Left colon (tissue), 2 donors: ENCODE data around the gene SOCS1. TPM values are rescaled to one million over a fixed set of nuclear protein-coding genes. Genes with fewer than 3 reads are reported as not detected.

ENCODE experiments used
- ATAC-seq: fragments of 200-7000 bp; cut with Tn5 transposase; one replicate; pipeline ENCODE4 v1.9.1; 2020; ENCODE audit warnings: mild to moderate bottlenecking, moderate library complexity
- DNase-seq, 2 donors: peaks; one replicate each; pipeline ENCODE4 v3.0.0-alpha.2; 2020
- intact Hi-C, 2 donors: fragments of 100-400 bp; cut with DNase I in 1 of 2; cut with micrococcal nuclease in 1 of 2; formaldehyde crosslinking; loops; one replicate each; pipeline versions ENCODE4 v1.11.2 to v1.14.0; 2022; cut with DNase I, micrococcal nuclease
- total RNA-seq, 2 donors: library from RNA; stranded (reverse); fragmentation: NEBNext Ultra II Directional; extraction: Animal tissue kit (Norgen Biotek cat#: 25700); gene quantifications; one replicate each; pipeline ENCODE4 v1.2.1, GENCODE V29; 2021
- donor health status: DM: no; HTN: no; CAD: no.
- donor health status: DM: yes; HTN: yes; CAD: no.

SOCS1 gene
- total RNA-seq, 2 donors from 2014 or later = 4.7 to 4.9 TPM

DNA sequence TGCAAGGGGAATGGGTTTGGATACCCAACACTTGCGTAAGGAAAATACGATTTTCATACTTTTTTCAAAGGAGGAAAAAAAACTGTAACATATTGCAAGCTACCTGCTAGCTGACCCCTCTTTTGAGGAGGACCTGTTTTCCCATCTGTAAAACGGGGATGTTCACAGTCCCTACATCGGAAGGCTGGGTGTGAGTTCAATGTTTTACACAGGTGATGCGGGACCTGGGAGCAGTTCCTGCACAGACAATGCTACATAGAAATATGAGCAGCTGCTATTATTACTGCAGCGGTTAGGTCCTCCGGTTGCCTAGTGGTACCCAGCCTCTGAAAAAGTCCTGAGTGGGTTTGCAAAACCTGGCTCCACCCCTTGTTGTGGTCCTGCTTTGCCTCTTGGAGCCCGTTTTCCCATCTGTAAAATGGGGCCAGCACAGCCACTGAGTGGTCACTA lies 3.5 kb downstream of the SOCS1 start:
- ATAC-seq = no peak
- no peak for DNase-seq
- intact Hi-C loops = loop anchor here in 1 of 2 donors (10.0 kb wide), 1 partner anchor 278 kb away; no protein-coding TSS in a partner anchor

DNA sequence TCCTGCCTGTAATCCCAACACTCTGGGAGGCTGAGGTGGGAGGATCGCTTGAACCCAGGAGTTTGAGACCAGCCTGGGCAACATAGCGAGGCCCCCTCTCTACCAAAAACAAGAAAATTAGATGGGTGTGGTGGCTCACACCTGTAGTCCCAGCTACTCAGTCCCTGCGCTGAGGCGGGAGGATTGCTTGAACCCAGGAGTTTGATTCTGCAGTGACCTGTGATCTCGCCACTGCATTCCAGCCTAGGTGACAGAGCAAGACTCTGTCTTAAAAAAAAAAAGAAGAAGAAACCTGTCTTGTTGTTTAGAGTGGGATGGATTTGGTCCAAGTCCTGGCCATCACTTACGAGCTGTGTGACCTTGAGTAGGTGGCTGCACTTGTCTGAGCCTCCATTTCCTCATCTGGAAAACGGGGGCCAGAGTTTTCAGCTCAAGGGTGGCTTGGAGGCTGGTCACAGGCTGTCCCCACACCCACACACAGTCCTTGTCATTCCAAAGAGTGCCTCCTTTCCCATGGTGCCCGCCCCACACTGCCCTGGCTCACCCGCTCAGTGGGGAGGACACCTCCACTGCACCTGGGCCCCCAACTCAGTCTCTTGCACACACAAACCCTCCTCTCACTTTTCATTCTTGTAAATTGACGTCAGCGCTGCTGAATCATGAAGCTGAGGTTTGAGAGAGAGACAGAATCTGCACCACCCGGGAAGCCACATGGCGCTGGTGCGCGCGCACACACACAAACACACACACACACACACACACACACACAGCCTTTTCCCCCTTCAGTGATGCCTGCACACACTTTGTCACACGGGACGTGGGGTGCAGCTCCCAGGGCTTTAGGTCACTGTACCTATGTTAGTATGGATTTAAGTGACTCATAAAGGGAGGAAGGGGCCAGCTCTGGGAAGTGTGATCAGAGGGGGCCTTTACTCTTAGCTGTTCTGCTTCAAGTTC lies 4.2 kb downstream of the SOCS1 start:
- no peak for DNase-seq
- intact Hi-C loops = loop anchor here in 1 of 2 donors (10.0 kb wide), 1 partner anchor 277 kb away; no protein-coding TSS in a partner anchor
- ATAC-seq = no peak

DNA sequence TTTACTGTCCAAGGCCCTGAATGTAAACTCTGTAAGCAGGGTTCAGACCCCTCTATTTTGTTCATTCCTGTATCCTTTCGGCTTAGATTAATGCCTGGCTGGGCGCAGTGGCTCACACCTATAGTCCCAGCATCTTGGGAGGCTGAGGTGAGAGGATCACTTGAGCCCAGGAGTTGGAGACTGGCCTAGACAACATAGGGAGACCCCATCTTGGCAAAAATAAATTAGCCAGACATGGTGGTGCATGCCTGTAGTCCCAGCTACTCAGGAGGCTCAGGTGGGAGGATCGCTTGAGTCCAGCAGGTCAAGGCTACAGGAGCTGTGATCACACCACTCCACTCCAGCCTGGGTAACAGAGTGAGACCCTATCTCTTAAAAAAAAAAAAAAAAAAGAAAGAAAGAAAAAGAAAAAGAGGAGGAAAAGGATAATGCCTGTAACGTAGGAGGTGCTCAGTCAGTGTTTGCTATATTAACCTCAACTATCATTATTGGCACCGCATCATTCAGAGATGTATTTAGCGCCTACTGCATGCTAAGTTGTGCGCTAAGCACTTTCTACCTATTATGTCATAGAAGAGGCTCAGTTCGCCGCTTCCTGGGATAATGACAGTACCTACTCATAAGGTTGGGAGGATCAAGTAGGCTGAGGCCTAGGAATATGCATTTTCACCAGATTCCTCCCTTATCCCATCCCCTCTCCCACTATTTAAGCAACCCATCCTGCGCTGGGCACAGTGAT lies 5.0 kb downstream of the SOCS1 start:
- ATAC-seq (no peak), DNase-seq (no peak)
- intact Hi-C loops = loop anchor here in 1 of 2 donors (10.0 kb wide), 1 partner anchor 276 kb away; no protein-coding TSS in a partner anchor

DNA sequence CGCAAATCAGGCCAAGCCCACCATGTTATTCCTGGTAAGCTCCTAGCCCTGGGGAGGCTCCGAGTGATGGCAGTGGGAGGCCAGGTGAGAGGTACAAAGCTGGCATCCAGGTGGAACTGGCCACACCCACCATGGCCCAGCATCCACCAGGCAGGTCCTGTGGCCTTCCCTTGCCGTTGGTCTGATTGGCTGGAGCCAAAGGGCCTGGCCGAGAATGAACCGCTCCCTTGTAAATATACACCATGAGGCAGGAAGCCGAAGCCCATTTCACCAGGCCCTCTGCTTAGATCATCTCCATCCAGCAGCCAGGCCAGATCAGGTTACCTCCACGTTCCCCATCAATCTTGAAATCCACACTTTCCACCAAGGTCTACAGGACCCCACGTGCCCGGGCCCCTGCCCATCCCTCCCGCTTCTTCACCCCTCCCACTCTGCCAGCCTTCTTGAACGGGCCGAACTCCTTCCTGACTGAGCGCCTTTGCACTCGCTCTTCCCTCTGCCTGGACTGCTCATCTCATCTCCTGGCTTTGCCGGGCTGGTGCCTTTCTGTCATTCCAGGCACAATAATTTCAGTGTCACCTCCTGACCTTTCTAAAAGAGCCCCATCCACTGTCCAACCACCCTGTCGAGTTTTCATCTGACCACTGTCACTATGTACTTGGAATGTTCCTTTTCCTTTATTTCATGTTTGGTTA lies 5.8 kb downstream of the SOCS1 start:
- DNase-seq (no peak), ATAC-seq (peak; percentile 40)
- intact Hi-C loops = loop anchor here in 1 of 2 donors (10.0 kb wide), 1 partner anchor 275 kb away; no protein-coding TSS in a partner anchor

DNA sequence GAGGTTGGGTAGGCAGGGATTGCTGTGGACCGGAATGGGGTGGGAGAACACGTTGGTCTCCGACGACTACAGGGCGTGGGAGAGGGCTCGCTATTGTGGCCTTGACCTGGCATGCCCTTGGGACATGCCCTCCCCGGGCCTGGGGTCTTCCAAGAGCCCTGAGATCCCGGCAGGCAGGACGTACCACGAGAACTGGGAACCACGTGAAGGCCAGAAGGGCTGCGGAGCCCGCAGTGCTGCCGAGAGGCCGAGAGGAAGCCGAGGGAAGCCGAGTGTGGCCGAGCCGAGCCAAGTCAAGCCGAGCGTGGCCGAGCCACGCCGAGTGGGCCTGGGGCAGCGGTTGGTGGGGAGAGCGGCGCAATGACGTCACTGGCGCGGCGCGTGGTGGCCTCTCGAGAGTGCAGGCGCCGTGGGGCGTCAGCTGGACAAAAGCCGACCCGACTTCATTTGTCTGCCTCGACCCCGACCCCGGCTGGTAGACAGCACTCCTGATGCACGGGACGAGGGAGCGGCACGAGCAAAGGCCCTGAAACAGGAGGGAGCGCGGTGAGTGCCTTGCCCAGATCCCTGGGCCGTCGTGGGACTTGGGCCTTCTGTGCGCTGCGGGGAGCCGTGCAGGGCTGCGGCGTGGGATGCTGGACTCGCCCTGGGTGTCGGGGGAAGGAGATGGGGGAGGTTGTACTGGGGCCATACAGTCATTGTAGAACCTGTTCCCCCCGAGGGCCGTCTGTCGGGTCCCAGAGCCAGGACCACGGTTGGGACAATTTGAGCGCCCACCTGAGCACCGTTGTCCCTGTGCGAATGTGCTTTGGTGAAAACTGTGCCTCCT lies 6.6 kb downstream of the SOCS1 start:
- ATAC-seq (no peak), DNase-seq (no peak)
- intact Hi-C loops = loop anchor here in 1 of 2 donors (10.0 kb wide), 1 partner anchor 275 kb away; no protein-coding TSS in a partner anchor

DNA sequence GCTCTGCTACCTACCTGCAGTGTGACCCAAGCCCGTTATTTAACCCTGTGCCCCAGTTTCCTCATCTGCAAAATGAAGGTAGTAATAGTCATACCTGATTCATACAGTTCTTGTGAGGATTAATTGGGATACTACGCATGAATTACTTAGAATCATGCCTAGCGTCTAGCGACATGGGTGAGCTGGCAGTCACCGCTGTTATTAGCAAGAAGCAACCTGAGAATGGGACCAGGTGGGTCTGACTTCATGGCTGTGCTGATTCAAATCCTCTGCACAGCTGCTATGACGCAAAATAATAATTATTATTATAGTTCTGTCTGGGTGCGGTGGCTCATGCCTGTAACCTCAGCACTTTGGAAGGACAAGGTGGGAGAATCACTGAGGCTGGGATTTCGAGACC lies 7.9 kb downstream of the SOCS1 start:
- intact Hi-C loops = no loop called here
- no peak for DNase-seq
- no peak for ATAC-seq

DNA sequence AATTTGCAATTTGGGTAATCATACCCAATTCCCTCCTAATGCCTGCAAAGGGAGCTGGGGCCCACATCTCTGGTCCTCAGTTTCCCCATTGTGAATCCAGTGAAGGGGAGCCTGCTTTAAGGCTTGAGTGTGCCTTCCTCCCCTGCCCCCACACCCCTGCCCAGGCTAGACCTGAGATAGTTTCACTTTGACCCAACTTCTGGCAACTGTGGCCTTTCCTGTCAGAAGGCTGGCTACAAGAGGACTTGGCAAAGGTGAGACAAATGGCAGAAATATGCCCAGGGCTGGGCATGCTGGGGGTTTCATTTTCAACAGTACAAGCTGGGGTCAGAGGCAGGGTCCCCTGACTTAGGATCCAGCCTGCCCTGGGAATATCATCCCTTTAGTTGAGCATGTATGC lies 10.0 kb downstream of the SOCS1 start:
- no peak for ATAC-seq
- DNase-seq = no peak
- intact Hi-C loops = no loop called here

DNA sequence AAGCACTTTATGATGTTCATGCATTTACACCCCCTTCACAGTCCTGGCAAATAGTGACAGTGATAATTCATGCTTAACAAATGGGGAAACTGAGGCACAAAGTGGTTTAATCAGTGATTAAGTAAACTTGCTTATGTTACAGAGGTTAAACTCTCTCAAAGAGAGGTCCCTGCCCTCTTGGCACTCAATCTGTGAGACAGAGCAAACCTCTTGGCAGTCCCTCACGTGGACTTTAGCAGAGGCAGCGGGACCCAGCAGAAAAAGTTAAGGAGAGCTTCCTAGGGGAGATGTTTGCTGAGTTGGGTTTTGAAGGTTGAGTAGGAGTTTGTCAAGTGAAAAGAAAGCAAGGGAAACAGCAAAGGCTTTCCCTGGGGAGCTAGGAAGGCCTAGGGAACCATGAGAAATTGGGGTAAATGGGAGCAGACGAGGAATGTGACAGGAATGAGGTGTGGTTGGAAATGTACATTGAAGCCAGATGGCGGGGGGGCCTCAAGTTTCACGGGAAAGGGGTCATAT lies 10.7 kb downstream of the SOCS1 start:
- intact Hi-C loops = no loop called here
- DNase-seq (no peak), ATAC-seq (no peak)

DNA sequence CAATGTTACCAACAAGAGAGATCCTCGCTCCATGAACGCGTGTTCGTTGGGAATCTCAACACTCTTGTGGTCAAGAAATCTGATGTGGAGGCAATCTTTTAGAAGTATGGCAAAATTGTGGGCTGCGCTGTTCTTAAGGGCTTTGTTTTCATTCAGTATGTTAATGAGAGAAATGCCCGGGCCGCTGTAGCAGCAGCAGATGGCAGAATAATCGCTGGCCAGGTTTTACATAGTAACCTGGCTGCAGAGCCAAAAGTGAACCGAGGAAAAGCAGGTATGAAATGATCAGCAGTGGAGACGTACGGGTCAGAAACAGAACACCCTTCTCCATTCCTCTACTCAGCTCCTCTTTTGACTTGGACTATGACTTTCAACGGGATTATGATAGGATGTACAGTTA lies 13.3 kb downstream of the SOCS1 start:
- intact Hi-C loops = no loop called here
- DNase-seq (no peak), ATAC-seq (no peak)

DNA sequence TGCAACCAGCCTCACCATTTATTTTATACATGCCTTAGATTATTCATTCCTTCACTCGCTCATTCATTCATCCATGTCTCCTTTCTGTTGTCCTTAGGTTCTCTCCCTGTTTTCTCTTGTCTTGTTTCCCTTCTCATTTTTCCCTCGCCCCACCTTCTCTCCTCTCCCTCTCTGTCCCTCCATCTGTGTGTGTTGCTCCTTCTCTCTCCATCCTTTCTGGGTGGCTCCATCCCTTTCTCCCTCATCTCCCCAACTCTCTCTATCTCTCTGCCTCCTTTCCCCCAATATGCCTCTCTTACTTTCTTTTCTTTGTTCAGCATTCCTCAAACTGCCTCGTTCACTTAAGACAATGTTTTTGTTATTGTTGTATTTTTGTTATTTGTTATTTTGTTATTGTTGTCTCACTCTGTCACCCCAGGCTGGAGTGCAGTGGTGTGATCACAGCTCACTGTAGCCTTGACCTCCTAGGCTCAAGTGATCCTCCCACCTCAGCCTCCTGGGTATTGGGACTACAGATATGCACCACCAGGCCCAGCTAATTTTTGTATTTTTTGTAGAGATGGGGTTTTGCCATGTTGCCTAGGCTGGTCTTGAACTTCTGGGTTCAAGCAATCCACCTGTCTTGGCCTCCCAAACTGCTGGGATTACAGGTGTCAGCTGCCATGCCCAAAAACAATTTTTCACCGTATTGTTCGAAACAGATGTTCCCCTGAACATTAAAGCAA lies 14.4 kb downstream of the SOCS1 start:
- ATAC-seq = no peak

DNA sequence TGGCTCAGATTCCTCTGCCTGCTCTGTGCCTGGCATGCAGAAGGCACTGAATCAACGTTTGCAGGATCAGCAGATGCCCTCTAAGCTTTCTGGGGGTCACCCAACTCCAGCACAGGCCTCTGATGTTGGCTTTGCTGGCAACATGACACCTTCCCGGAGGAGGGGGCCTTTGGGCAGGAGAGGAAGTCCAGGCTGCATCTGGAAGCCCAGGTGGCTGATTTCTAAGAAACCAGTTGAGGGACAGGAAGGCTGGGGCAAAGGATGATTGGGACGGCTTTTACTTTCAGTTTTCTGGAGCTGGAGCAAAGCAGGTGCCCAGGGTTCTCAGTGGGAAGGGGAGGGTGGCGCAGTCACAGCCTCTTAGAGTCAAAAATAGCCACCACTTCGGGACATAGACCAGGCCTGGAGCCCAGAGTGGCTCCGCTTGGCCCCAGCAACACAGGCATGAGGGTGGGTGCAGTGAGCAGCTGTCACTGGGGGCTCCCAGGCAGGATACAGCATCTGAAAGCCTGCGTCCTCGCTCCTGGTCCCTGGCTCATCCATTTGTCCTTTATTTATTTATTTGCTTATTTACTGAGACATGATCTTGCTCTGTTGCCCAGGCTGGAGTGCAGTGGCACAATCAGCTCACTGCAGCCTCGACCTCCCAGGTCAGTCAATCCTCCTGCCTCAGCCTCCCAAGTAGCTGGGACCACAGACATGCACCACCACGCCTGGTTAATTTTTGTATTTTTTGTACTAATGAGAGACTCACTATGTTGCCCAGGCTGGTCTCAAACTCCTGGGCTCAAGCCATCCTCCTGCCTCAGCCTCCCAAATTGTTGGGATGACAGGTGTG lies 15.1 kb downstream of the SOCS1 start:
- no peak for DNase-seq
- ATAC-seq = no peak
- intact Hi-C loops = no loop called here

More for the DNA sequence above, 14.4 kb downstream of the SOCS1 start:
- no peak for DNase-seq
- intact Hi-C loops = no loop called here

DNA sequence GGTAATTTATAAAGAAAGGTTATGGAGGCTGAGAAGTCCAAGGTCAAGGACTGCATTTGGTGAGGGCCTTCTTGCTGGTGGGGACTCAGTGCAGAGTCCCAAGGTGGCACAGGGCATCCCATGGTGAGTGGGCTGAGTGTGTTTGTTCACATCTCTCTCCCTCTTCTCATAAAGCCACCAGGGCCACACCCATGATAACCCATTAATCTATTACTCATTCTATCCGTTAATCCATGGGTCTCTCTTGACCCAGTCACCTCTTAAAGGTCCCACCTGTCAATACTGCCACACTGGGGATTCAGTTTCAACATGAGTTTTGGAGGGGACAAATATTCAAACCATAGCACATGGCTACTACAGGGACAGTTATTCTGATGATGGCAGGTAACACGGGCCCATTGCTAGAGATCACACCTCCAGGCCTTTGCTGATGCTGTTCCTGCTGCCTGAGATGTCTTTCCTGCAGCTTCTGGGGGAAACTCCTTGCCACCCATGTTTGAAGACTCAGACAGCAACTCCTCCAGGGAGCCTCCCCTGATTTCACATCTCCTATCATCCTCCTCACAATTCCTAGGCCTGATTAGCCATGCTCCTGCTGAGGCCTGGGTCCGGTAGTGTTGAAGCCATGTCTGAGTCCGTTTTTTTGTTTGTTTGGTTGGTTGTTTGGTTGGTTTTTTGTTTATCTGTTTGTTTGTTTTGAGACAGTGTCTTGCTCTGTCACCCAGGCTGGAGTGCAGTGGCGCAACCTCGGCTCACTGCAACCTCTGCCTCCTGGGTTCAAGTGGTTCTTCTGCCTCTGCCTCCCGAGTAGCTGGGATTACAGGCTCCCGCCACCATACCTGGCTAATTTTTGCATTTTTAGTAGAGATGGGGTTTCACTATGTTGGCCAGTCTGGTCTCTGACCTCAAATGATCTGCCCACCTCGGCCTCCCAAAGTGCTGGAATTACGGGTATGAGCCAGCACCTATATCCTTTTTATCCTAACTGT lies 16.1 kb downstream of the SOCS1 start:
- ATAC-seq = no peak
- intact Hi-C loops = no loop called here
- no peak for DNase-seq

DNA sequence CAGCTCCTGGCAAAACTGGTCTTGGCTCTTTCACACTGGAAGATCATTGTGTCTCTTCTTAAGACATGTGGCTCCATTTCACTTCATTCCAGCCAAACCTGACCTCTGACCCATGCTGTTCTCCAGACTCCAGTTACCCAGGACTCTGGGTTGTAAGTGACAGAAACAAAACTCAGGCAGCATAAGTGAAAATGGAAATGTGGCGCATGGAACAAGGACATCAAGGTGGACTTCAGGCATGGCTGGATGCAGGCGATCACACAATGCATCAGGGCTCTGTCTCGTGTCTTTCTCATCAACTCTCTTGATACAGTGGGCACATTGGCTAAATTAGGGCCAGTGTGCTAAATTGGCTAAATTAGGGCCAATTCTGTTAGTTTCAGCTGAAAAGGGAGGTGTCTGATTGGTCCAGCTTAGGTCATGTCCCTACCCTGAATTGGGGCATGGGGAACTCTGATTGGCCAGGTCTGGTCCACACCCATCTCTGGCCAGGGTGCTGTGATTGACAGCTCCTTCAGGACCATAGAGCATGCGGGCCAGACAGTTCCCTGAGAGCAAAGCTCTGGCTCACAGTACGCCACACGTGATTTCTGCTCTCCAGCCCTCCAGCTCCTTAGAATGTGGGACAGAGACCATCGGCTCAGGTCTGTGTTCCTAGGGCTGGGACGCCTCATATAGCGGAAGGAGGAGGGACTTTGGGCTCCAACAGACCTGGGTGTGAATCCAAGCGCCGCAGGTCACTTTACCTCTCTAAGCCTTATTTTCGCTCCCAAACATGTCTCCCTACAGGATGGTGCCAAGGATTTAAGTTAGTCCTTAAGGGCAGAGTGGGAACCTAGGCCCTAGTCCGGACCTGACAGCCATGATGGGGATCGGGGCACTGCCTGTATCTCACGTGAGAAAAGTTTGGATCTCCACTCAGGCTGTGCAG lies 17.5 kb downstream of the SOCS1 start:
- DNase-seq (no peak), ATAC-seq (no peak)
- intact Hi-C loops = no loop called here
